HK-2 (cell line): ENCODE measurements around the gene RPL39L.
A peak's percentile ranks its signal among the peaks of the same experiment; 100 is the strongest.
"Not testable (repeated sequence)": the region's sequence is repeated elsewhere in the genome, so short reads cannot be mapped to it uniquely, and the experiment has no call there.

ENCODE experiments used
- DNase-seq: peaks from one replicate; pipeline ENCODE4 v3.0.0-alpha.2; 2018; ENCODE audit not compliant: unreplicated experiment

RPL39L gene

DNA sequence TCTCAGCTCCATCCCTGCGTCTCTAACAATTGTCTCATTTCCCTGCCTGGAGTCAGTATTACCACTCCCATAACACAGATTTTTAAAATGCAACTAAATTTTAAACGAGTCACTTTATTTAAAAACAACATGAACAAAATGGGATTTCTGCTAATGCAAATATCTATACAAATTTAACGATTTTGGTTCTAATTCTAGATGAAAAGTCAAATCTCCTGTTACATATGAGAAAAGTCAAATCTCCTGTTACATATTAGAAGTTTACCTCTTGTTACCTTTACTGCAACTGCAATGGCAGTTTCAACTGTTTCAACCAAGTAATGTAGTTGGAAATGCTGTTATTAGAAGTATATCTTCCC is 578 bp upstream of the RPL39L start:
- no peak for DNase-seq

DNA sequence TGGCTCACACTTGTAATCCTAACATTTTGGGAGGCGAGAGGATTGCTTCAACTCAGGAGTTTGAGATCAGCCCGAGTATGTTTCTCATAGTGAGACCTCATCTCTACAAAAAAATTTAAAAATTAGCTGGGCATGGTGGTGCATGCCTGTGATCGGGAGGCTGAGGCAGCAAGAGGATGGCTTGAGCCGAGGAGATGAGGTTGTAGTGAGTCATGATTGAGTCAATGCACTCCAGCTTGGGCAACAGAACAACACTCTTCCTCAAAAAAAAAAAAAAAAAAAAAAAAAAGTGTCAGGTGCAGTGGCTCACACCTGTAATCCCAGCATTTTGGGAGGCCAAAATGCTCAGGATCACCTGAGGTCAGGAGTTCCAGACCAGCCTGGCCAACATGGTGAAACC is 2.4 kb downstream of the RPL39L start:
- peak; percentile 36 for DNase-seq

DNA sequence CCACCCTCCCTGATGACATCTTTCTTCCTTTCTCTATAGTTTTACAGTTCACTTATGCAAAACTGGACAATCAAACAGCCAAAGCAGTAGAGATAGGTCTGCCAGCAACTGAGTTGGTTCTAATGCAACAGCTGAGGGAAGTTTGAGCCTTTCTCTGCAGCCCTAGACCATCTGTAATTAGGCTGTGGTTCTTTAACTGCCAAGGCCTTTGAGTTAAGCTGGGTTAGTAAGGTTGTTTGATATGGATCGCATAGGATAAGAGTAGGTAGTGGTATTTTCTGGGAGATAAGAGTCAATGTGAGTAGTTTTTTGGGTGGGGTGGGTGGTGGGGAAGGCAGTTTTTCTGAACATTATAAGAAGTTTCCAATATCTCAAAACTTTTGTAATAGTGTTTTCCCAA is 3.0 kb downstream of the RPL39L start:
- DNase-seq = no peak

DNA sequence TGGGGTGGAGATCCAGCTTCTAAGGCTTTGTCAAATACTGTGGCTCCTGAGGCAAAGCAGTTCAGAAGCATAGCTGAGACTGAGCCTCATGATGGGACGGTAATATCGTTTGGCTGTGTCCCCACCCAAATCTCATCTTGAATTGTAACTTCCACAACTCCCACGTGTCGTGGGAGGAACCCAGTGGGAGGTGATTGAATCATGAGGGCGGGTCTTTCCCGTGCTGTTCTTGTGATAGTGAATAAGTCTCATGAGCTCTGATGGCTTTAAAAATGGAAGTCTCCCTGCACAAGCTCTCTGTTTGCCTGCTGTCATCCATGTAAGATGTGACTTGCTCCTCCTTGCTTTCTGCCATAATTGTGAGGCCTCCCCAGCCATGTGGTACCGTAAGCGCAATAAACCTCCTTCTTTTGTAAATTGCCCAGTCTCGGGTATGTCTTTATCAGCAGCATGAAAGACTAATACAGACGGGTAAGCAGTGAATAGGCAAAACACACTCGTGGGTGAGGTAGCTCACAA is 4.1 kb downstream of the RPL39L start:
- not testable (repeated sequence) for DNase-seq

DNA sequence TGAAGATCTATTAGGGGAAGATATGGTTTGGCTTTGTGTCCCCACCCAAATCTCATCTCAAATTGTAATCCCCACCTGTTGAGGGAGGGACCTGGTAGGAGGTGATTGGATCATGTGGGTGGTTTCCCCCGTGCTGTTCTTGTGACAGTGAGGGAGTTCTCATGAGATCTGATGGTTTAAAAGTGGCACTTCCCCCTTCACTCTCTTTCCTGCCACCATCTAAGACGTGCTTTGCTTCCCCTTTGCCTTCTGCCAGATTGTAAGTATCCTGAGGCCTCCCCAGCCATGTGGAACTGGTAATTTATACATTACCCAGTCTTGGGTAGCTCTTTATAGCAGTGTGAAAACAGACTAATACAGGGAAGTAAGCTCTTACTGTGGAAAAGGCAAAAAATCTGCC is 6.1 kb downstream of the RPL39L start:
- DNase-seq = not testable (repeated sequence)

DNA sequence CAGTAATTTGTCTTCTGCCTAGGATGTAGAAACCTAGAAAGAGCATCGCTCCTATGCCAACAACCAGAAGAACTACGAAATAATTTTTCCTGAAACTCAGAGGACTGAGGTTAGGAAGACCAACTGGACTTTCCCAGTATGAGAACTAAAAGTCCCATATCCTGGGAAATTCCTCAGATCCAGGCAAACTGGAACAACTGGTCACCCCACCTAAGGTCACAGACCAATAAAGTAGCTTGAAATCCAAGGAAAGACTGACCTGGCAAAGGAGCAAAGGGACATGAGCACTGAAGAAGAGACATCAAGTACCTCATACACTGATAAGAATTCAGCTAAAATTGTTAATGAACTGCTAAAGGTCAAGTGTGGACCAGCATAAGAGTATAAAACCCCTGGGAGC is 6.6 kb downstream of the RPL39L start:
- DNase-seq = no peak

DNA sequence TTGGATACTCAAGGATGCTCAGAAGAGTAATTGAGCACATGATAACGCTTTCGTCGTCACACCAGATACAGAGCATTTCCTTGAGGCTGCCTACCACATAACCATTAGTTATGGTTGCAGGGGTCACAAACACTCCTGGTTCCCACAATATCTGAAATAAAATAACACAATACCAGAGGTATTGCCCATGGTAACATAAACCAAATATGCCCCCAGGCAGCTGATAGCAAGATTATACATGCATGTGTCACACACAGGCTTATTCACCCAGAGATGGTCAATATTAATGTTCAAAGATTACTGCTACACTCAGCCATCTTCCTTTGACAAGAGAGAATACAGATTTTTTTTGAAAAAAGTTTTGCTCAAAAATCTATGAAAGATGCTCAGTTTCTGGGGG is 7.3 kb downstream of the RPL39L start:
- DNase-seq = no peak

DNA sequence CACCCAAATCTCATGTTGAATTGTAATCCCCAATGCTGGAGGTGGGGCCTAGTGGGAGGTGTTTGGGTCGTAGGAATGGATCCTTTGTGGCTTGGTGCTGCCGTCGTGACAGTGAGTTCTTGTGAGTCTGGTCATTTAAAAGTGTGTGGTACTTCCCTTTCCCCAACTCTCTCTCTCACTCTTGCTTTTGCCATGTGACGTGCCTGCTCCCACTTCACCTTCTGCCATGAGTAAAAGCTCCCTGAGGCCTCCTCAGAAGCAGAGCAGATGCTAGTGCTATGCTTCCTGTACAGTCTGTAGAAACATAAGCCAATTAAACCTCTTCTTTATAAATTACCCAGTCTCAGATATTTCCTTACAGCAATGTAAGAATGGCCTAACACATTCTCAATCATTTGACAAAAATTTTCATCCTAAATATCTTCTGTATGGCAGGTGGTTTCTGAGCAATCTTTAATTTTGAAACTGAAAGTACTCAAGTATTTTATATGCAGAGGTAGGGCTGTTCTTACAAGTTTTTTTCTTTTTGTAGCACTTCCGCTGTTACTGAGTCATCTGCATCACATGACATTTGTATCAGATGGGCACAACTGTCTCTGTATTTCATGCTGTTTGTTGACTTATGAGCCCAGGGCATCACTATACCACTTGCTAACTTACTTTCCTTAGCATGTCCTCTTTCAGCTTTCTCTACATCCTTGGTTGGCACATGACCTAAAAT is 8.8 kb downstream of the RPL39L start:
- DNase-seq = no peak

DNA sequence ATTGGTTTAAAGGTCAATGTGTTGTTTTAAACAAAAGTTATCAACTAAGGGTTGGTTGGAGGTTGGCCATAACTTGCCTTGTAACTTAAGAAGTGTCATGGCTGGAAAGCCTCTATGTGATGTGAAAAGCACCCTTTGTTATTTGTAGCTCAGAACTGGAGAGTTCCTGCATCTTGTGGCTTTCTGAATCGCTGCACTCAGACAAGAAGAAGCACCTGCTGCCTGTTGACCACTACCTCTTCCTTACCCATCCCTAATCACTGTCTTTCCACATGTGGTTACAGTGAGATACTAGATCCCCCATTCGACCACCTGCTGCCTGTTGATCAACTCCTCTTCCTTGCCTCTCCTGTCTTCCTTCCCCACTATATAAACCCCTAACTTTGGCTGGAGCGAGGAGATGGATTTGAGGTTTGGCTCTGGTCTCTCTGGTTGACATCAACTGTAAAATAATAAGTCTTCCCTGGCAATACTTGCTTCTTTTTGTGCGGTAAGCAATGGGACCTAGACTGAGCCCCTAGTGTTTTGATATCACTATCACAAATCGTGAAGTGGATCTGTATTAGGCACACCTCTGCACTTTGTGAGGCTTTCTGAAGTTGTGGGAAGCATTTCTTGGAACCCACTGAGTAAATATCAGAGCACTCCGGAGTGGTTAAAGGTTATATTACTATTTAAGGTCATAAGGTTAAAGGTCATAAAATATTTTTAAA is 13.8 kb downstream of the RPL39L start:
- no peak for DNase-seq

DNA sequence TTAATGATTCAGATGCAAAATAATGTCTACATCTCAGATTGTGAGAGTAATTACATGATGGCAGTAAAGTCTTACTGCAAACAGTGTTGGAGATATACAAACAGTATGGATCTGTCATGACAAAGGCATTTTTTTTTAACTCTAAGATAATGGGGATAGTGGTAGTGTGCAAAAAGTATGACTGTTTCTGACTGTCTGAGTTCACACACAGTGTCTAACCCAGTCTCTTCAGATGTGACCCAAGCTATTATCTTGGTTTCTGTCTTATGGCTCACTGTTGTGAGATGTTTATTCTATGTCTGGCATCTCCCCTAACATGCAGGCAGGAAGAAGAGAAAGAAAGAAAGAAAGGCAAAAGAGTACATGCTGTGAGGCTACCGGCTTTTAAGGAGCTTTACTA is 17.0 kb downstream of the RPL39L start:
- DNase-seq = no peak

DNA sequence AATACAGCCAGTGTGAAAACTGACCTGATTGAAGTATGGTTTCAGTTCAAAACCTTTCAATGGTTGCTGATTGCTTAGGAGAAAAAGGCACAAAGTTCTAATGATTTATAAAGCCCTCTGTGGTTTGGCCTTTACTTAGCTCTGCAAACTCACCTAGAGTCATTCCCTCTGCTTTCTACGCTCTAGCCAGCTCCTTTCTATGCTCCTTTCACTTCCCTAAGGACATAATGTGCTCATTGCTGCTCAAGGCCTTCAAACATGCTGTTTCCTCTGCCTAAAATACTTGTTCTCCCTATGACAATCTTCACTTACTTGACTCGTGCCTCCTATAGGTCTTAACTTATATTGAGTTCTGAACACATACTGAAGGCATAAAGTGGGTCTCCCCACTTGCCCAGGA is 19.0 kb downstream of the RPL39L start:
- no peak for DNase-seq

DNA sequence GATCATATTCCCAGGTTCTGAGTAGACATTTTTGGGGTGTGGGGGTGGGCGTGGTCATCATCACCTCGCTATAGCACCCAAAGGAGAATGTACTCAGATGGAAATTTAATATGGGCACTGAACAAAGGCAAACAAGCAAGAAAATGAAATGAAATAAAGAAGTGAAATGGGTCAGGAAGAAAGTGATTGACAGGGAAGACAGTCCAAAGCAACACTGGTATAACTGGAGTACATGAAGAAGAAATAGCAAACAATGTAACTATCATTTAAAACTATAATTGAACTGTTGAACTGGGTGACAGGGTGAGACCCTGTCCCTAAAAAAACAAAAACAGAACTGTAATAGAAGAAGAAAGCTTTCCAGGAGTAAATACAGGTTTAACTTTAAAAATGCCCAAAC is 24.8 kb downstream of the RPL39L start:
- no peak for DNase-seq

DNA sequence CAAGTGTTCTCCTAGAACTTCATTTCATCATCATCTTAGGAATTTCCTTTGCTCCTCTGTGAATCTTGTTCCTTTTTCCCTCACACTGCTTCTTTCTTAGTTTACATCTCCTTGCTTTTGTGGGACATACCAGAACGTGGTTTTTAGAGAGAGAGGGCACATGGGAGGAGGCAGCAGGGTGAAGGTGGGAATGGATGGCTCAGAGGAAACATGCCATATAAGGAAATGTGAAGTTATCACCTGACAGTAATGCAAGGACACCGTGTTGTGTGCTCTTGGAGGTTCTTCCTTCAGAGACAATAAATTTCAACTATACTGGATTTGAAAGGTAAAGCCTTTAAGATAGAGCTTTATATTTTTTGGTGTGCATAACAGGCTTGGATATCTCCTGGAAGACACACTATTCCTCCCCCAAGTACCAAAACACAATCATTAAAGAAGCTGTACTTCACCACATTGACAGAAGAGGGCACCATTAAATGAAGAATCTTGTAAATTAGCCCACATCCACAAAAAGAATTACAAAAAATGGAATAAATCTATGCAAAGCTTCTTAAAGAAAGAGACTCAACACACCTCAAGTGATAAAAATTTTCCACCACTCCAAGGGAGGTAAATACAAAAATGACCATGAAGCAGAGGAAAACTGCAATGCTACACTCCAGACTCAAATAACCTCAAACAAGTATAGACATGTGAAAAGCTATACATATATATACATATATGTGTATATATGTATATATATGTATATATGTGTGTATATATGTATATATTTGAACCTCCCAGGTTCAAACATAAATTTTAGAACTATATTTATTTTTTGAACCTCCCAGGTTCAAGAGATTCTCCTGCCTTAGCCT is 26.1 kb downstream of the RPL39L start:
- DNase-seq = no peak

DNA sequence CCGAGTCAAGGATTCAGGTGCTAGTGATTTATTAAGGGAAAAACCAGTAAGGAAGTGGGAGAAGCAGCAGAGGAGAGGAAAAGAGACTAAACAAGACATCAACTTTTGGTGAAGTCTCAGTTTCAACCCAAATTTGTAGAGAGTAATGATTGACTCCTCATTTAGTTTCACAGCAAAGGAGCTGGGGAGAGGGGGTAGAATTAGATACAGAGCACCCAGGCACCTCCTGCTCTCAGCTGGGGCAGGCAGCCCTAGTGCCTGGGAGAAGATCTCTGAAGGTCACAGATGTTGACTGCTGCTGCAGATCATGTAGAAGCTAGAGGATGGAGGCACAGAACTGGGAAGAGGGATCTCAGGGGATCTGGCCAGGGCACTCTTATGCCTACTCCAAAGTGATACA is 29.1 kb downstream of the RPL39L start:
- no peak for DNase-seq

DNA sequence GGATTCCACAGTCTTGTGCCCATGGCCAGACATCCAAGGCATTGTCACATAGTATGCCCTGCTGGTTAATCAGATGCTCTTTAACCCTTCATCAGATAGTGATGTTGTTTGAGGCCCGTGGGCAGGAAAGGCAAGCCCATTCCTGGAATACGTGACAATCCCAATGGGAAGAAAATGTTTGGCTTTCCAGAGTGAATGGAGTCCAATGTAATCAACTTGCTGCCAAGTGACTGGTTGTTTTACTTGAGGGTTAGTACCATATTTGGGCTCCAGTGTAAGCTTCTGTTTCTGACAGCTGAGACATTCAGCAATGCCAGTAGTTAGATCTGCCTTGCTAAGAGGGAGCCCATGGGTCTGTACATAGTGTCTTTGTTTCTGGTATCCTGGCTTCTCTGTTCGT is 31.3 kb downstream of the RPL39L start:
- no peak for DNase-seq

DNA sequence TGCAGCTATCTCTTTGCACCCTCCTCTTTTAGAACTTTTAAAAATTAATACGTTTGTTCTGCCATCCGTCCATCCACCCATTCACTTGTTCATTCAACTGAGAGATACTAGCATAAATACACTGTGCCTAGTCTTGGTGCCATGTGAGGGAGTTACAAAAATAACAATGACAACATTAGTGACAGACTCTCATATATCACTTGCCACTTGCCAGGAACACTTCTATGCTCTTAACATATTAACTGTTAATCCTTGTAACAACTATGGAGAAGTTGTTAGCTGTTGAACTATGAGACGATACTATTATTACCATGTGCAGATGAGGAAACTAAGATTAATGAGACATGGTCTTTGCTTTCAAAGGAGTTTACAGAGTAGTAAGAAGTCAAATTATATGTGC is 33.6 kb downstream of the RPL39L start:
- no peak for DNase-seq

DNA sequence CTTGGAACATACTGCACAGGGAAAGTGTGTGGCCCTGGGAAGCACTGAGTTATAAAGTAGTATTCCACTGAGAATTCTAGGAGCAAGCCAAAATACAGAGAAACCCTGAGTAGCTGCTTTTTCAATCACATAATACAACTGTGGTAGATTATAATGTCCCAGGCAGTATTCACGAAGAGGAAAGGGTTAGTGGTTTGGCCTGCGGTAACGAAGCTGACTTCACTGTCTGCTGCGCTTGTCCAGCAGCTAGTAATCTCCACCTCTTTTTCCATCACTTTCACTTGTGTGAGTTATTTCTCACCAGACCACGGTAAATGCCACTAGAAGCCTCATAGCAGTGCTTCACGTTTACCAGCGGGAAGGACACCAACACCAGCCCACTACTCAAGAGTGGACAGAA is 34.4 kb downstream of the RPL39L start:
- no peak for DNase-seq

DNA sequence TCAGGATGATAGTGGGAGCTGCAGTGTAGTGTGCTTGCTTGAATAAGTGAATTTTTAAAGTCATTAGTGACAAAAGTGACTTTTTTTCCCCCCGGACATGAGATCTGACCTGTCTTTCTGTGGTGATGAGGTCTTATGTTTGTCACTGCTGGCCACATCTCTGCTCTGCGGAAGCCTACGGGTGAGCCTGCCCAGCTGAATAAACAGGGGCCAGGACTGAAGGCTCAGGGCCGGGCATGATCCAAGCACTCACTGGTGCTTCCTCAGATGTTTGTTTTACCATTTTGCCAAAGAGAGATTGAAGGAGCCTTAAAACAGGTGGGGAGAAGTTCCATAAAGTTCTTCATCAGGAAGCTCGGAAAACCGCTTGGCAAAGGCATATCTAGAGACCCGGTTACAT is 35.0 kb downstream of the RPL39L start:
- no peak for DNase-seq

DNA sequence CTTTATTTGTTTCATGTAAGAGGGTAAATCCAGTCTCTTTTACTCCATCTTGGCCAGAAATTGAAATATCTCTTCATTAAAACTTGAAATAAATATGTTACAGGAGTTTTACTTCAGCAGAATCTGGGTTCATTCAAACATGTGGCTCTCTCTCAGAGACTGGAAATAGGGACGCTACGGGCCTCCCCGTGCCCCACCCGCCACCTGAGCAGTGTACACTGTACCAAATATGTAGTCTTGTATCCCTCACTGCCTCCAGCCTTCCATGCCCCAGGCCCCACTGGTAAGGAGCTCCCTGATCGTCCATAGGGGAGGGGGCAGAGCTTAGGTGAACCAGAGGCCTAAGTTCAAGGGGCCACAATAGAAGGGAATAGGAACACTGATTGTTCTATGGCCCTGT is 36.0 kb downstream of the RPL39L start:
- no peak for DNase-seq

DNA sequence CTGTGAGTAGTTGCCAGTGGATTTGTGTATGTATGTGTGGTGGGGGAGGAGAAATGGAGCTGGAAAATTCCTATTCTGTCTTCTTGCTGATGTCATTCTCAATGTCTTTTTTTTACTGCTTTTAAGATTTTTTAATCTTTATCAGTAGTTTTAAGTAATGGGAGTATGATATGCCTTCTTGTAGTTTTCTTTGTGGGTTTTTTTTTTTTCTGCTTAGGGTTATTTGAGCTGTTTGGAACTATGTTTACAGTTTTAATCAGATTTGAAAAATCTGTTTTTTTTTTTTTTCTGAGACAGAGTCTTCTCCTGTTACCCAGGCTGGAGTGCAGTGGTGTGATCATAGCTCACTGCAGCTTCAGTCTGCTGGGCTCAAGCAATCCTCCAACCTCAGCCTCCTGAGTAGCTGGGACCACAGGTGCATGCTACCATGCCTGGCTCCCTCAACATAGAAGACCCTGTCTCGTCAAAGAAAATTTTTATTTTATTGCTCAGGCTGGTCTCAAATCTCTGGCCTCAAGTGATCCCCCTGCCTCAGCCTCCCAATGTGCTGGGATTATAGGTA is 37.1 kb downstream of the RPL39L start:
- no peak for DNase-seq

DNA sequence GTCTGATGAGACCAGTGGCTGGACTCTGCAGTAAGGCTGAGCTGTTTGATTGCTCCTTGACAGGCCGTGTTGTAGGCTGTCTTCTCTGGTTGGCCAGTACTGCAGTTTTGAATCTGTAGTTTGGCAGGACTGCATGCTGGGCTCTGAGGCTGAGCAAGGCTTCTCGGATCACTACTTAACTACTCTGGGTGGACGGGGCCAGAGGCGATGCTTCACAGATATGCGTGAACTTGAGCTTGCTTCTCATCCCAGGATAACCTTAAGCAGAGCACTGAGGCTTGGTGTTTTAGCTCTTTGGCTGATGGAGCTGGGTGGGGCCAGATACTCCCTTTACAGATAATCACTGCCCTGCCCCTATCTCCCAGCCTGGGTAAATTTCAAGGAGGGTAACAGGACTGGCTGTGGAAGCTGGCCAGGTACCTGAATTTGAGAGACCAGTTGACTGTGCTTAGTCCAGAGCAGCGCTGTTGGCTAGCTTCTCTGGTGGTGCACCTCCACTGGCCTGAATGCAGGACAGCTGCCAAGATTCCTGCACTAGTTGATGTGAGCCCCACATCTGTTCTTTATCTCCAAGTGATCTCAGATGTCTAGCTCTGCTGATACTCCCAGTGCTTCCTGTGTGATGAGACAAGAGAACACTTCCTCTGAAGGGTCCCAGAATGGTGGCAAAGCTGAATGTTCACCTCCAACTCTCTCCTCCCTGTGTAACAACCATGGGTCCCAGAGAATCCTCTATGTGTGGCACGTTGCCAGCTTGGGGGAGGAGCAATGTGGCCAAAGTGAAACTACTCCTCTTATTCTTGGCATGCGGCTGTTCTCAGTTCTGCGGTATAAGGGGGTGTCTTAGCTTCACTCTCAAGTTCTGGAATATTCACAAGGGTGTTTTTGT is 37.9 kb downstream of the RPL39L start:
- no peak for DNase-seq
